ENCODE results near the gene MICAL2. TPM values are rescaled to one million over a fixed set of nuclear protein-coding genes. Genes with fewer than 3 reads are reported as not detected.

MICAL2 gene
- polyA plus RNA-seq, 2 donors, result 4.5 to 6.2 TPM

GRCh38 chr11:12280199-12280837 lies 169.9 kb downstream of the MICAL2 start:
- Histone ChIP-seq H3K4me3 (ENCODE audit: low read depth in 1 of 2, low read length in 2 of 2) (no peak overlapping the region), H3K36me3 (ENCODE audit: control insufficient read depth in 2 of 2, insufficient read depth in 2 of 2, low read length in 1 of 2) (no peaks in the 10 kb centered on the region), H3K4me1 (ENCODE audit: control insufficient read depth in 2 of 2, insufficient read depth in 2 of 2, low read length in 1 of 2) (no peaks in the 10 kb centered on the region), H3K27me3 (ENCODE audit: control insufficient read depth in 1 of 2, insufficient read depth in 2 of 2, low read length in 2 of 2) (no peaks in the 10 kb centered on the region), H3K27ac (ENCODE audit: low read depth in 2 of 2, low read length in 1 of 2) (no peak overlapping the region), H3K9me3 (ENCODE audit: control insufficient read depth in 2 of 2, insufficient read depth in 1 of 2, low read depth in 1 of 2, low read length in 1 of 2) (no peaks in the 10 kb centered on the region)
- 75 to 85% methylated on average over 4 of the region's 4 CpGs for WGBS, 2 donors

- Histone ChIP-seq H3K9me3 (ENCODE audit: control insufficient read depth in 2 of 2, insufficient read depth in 1 of 2, low read depth in 1 of 2, low read length in 1 of 2) (no peaks in the 10 kb centered on the region), H3K27ac (ENCODE audit: low read depth in 2 of 2, low read length in 1 of 2) (no peak overlapping the region), H3K4me3 (ENCODE audit: low read depth in 1 of 2, low read length in 2 of 2) (no peak overlapping the region), H3K36me3 (ENCODE audit: control insufficient read depth in 2 of 2, insufficient read depth in 2 of 2, low read length in 1 of 2) (no peaks in the 10 kb centered on the region), H3K27me3 (ENCODE audit: control insufficient read depth in 1 of 2, insufficient read depth in 2 of 2, low read length in 2 of 2) (no peaks in the 10 kb centered on the region), H3K4me1 (ENCODE audit: control insufficient read depth in 2 of 2, insufficient read depth in 2 of 2, low read length in 1 of 2) (no peaks in the 10 kb centered on the region)
- WGBS, 2 donors, result 89 to 90% methylated on average over 15 of the region's 15 CpGs
These were observed 170.6 kb downstream of the MICAL2 start for GRCh38 chr11:12280838-12281565.

GRCh38 chr11:12281571-12282478 lies 171.4 kb downstream of the MICAL2 start:
- Histone ChIP-seq H3K27me3 (ENCODE audit: control insufficient read depth in 1 of 2, insufficient read depth in 2 of 2, low read length in 2 of 2) (no peaks in the 10 kb centered on the region), H3K27ac (ENCODE audit: low read depth in 2 of 2, low read length in 1 of 2) (no peak overlapping the region), H3K4me3 (ENCODE audit: low read depth in 1 of 2, low read length in 2 of 2) (no peak overlapping the region), H3K9me3 (ENCODE audit: control insufficient read depth in 2 of 2, insufficient read depth in 1 of 2, low read depth in 1 of 2, low read length in 1 of 2) (no peaks in the 10 kb centered on the region), H3K4me1 (ENCODE audit: control insufficient read depth in 2 of 2, insufficient read depth in 2 of 2, low read length in 1 of 2) (no peaks in the 10 kb centered on the region), H3K36me3 (ENCODE audit: control insufficient read depth in 2 of 2, insufficient read depth in 2 of 2, low read length in 1 of 2) (no peaks in the 10 kb centered on the region)
- WGBS, 2 donors, result 30 to 31% methylated on average over 12 of the region's 12 CpGs

- Histone ChIP-seq H3K4me1 (ENCODE audit: control insufficient read depth in 2 of 2, insufficient read depth in 2 of 2, low read length in 1 of 2) (peaks cover 0 to 3% of the 10 kb centered on the region in 2 donors), H3K9me3 (ENCODE audit: control insufficient read depth in 2 of 2, insufficient read depth in 1 of 2, low read depth in 1 of 2, low read length in 1 of 2) (no peaks in the 10 kb centered on the region), H3K4me3 (ENCODE audit: low read depth in 1 of 2, low read length in 2 of 2) (no peak overlapping the region), H3K36me3 (ENCODE audit: control insufficient read depth in 2 of 2, insufficient read depth in 2 of 2, low read length in 1 of 2) (no peaks in the 10 kb centered on the region), H3K27me3 (ENCODE audit: control insufficient read depth in 1 of 2, insufficient read depth in 2 of 2, low read length in 2 of 2) (no peaks in the 10 kb centered on the region), H3K27ac (ENCODE audit: low read depth in 2 of 2, low read length in 1 of 2) (no peak overlapping the region)
- 80 to 81% methylated on average over 6 of the region's 6 CpGs for WGBS, 2 donors
These were observed 172.3 kb downstream of the MICAL2 start for GRCh38 chr11:12282676-12283075.

- no peaks in the 10 kb centered on the region for H3K36me3 ChIP-seq (ENCODE audit: control insufficient read depth in 2 of 2, insufficient read depth in 2 of 2, low read length in 1 of 2)
These were observed 174.1 kb downstream of the MICAL2 start for GRCh38 chr11:12284316-12285050.

GRCh38 chr11:12285106-12285505 lies 174.7 kb downstream of the MICAL2 start:
- no peak overlapping the region for H3K4me3 ChIP-seq (ENCODE audit: low read depth in 1 of 2, low read length in 2 of 2)
- H3K36me3 ChIP-seq (ENCODE audit: control insufficient read depth in 2 of 2, insufficient read depth in 2 of 2, low read length in 1 of 2), result no peaks in the 10 kb centered on the region
- no peaks in the 10 kb centered on the region for H3K27me3 ChIP-seq (ENCODE audit: control insufficient read depth in 1 of 2, insufficient read depth in 2 of 2, low read length in 2 of 2)
- peaks cover 0 to 8% of the 10 kb centered on the region in 2 donors for H3K4me1 ChIP-seq (ENCODE audit: control insufficient read depth in 2 of 2, insufficient read depth in 2 of 2, low read length in 1 of 2)
- H3K9me3 ChIP-seq (ENCODE audit: control insufficient read depth in 2 of 2, insufficient read depth in 1 of 2, low read depth in 1 of 2, low read length in 1 of 2), result no peaks in the 10 kb centered on the region
- H3K27ac ChIP-seq (ENCODE audit: low read depth in 2 of 2, low read length in 1 of 2), result no peak overlapping the region
- 77 to 88% methylated on average over 4 of the region's 4 CpGs for WGBS, 2 donors

More at GRCh38 chr11:12284316-12285050, 174.1 kb downstream of the MICAL2 start:
- 60 to 66% methylated on average over 4 of the region's 4 CpGs for WGBS, 2 donors
- Histone ChIP-seq H3K4me1 (ENCODE audit: control insufficient read depth in 2 of 2, insufficient read depth in 2 of 2, low read length in 1 of 2) (peaks cover 0 to 8% of the 10 kb centered on the region in 2 donors), H3K27ac (ENCODE audit: low read depth in 2 of 2, low read length in 1 of 2) (no peak overlapping the region), H3K4me3 (ENCODE audit: low read depth in 1 of 2, low read length in 2 of 2) (no peak overlapping the region), H3K27me3 (ENCODE audit: control insufficient read depth in 1 of 2, insufficient read depth in 2 of 2, low read length in 2 of 2) (no peaks in the 10 kb centered on the region), H3K9me3 (ENCODE audit: control insufficient read depth in 2 of 2, insufficient read depth in 1 of 2, low read depth in 1 of 2, low read length in 1 of 2) (no peaks in the 10 kb centered on the region)

- H3K36me3 ChIP-seq (ENCODE audit: control insufficient read depth in 2 of 2, insufficient read depth in 2 of 2, low read length in 1 of 2), result no peaks in the 10 kb centered on the region
- H3K9me3 ChIP-seq (ENCODE audit: control insufficient read depth in 2 of 2, insufficient read depth in 1 of 2, low read depth in 1 of 2, low read length in 1 of 2), result no peaks in the 10 kb centered on the region
- H3K4me3 ChIP-seq (ENCODE audit: low read depth in 1 of 2, low read length in 2 of 2), result no peak overlapping the region
- WGBS, 2 donors, result 79 to 80% methylated on average over 6 of the region's 6 CpGs
- H3K27me3 ChIP-seq (ENCODE audit: control insufficient read depth in 1 of 2, insufficient read depth in 2 of 2, low read length in 2 of 2), result no peaks in the 10 kb centered on the region
- no peak overlapping the region for H3K27ac ChIP-seq (ENCODE audit: low read depth in 2 of 2, low read length in 1 of 2)
- H3K4me1 ChIP-seq (ENCODE audit: control insufficient read depth in 2 of 2, insufficient read depth in 2 of 2, low read length in 1 of 2), result peaks cover 0 to 8% of the 10 kb centered on the region in 2 donors
These were observed 175.4 kb downstream of the MICAL2 start for GRCh38 chr11:12285811-12286222.

GRCh38 chr11:12286606-12287005 lies 176.2 kb downstream of the MICAL2 start:
- 87 to 93% methylated on average over 6 of the region's 6 CpGs for whole genome bisulfite sequencing, 2 donors
- no peak overlapping the region for H3K4me3 ChIP-seq (ENCODE audit: low read depth in 1 of 2, low read length in 2 of 2)
- H3K27ac ChIP-seq (ENCODE audit: low read depth in 2 of 2, low read length in 1 of 2), result no peak overlapping the region
- H3K36me3 ChIP-seq (ENCODE audit: control insufficient read depth in 2 of 2, insufficient read depth in 2 of 2, low read length in 1 of 2), result no peaks in the 10 kb centered on the region
- H3K27me3 ChIP-seq (ENCODE audit: control insufficient read depth in 1 of 2, insufficient read depth in 2 of 2, low read length in 2 of 2), result no peaks in the 10 kb centered on the region
- no peaks in the 10 kb centered on the region for H3K9me3 ChIP-seq (ENCODE audit: control insufficient read depth in 2 of 2, insufficient read depth in 1 of 2, low read depth in 1 of 2, low read length in 1 of 2)
- H3K4me1 ChIP-seq (ENCODE audit: control insufficient read depth in 2 of 2, insufficient read depth in 2 of 2, low read length in 1 of 2), result peaks cover 0 to 8% of the 10 kb centered on the region in 2 donors

GRCh38 chr11:12287009-12287373 lies 176.6 kb downstream of the MICAL2 start:
- Histone ChIP-seq H3K36me3 (ENCODE audit: control insufficient read depth in 2 of 2, insufficient read depth in 2 of 2, low read length in 1 of 2) (no peaks in the 10 kb centered on the region), H3K27ac (ENCODE audit: low read depth in 2 of 2, low read length in 1 of 2) (peak overlapping the region in 1 of 2 donors; percentile 62), H3K9me3 (ENCODE audit: control insufficient read depth in 2 of 2, insufficient read depth in 1 of 2, low read depth in 1 of 2, low read length in 1 of 2) (no peaks in the 10 kb centered on the region), H3K27me3 (ENCODE audit: control insufficient read depth in 1 of 2, insufficient read depth in 2 of 2, low read length in 2 of 2) (no peaks in the 10 kb centered on the region), H3K4me1 (ENCODE audit: control insufficient read depth in 2 of 2, insufficient read depth in 2 of 2, low read length in 1 of 2) (peaks cover 0 to 8% of the 10 kb centered on the region in 2 donors), H3K4me3 (ENCODE audit: low read depth in 1 of 2, low read length in 2 of 2) (no peak overlapping the region)
- 10 to 13% methylated on average over 2 of the region's 2 CpGs for WGBS, 2 donors
